OCI-LY3 (cell line): ENCODE results near the gene SUCNR1.

Source experiments
- H2AFZ ChIP-seq: fragments of 200-600, 300-600 bp; shearing (Covaris generic); 2 replicates; pipeline ENCODE4 v1.6.0; 2014; ENCODE audit warnings: antibody characterized with exemption, low read depth, low read length
- H3K27ac ChIP-seq: fragments of 200-600, 300-600 bp; sonication (generic); 2 replicates; pipeline ENCODE4 v1.5.1; 2014; ENCODE audit warnings: mild to moderate bottlenecking, low read length, moderate library complexity, mixed read lengths
- H3K27me3 ChIP-seq: fragments of 200-600, 300-600 bp; sonication (generic); 2 replicates; pipeline ENCODE4 v1.6.1; 2014; ENCODE audit warnings: low read depth, low read length, mixed read lengths
- H3K36me3 ChIP-seq: fragments of 200-600, 300-600 bp; sonication (generic); replicated peaks from 2 replicates; pipeline ENCODE3; 2014; ENCODE audit warnings: low read depth, low read length, mixed read lengths
- H3K4me1 ChIP-seq: fragments of 300-600, 200-600 bp; sonication (generic); 2 replicates; pipeline ENCODE4 v1.6.1; 2014; ENCODE audit warnings: low read length, mixed read lengths
- H3K4me2 ChIP-seq: fragments of 200-600, 300-600 bp; sonication (generic); 2 replicates; pipeline ENCODE4 v1.6.1; 2014; ENCODE audit warnings: low read length, mixed read lengths
- H3K4me3 ChIP-seq: fragments of 300-600, 200-600 bp; sonication (generic); 2 replicates; pipeline ENCODE4 v1.5.1; 2014; ENCODE audit warnings: antibody characterized with exemption, mild to moderate bottlenecking, low read length, moderate library complexity
- H3K79me2 ChIP-seq: fragments of 300-600, 200-600 bp; shearing (Covaris generic); 2 replicates; pipeline ENCODE4 v1.6.1; 2014; ENCODE audit warnings: mild to moderate bottlenecking, low read length, mixed read lengths
- H3K9ac ChIP-seq: fragments of 300-600, 200-600 bp; shearing (Covaris generic); 2 replicates; pipeline ENCODE4 v1.6.0; 2014; ENCODE audit warnings: mild to moderate bottlenecking, low read length, moderate library complexity
- H3K9me3 ChIP-seq: fragments of 200-600, 300-600 bp; shearing (Covaris generic); 2 replicates; pipeline ENCODE4 v1.6.1; 2014; ENCODE audit warnings: low read length, mixed read lengths; ENCODE audit not compliant: insufficient read depth
- H4K20me1 ChIP-seq: fragments of 200-600, 300-600 bp; sonication (generic); 2 replicates; pipeline ENCODE4 v1.6.1; 2016; ENCODE audit warnings: low read length, mixed read lengths; ENCODE audit not compliant: insufficient read depth
- EZH2phosphoT487 ChIP-seq: fragments of 200-600 bp; shearing (Covaris generic); IDR thresholded peaks from 2 replicates; pipeline ENCODE4 v1.6.1; 2018; ENCODE audit warnings: antibody characterized with exemption, mixed run types, low read depth
- TF ChIP-seq, protein P1 (sequence below): fragments of 200-600, 300-600 bp; sonication (generic); IDR thresholded peaks from 2 replicates; pipeline ENCODE4 v1.5.1; 2014; ENCODE audit warnings: antibody characterized with exemption, low read length, low read depth

SUCNR1 gene, protein sequence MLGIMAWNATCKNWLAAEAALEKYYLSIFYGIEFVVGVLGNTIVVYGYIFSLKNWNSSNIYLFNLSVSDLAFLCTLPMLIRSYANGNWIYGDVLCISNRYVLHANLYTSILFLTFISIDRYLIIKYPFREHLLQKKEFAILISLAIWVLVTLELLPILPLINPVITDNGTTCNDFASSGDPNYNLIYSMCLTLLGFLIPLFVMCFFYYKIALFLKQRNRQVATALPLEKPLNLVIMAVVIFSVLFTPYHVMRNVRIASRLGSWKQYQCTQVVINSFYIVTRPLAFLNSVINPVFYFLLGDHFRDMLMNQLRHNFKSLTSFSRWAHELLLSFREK

DNA sequence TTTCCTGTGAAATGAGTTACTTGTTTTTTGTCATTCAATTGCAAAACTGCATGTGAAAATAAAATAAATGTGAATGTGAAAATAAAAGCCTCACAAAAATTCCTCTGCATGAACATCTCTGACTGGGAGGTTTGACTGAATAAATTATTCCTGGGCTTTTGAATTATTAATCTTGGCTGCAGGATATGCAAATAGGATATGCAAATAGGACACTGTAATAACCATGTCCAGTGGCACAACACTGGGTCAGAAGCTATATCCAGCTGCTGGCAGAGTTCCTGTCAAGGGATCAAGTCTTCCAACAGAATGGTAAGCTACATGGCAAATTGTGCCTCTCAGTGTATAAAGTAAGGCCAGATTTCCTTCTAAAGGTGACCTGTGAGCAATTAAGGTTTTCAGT, at the start of gene SUCNR1:
TSS of gene SUCNR1 (plus strand) at position 246 of the 400 bp plus-strand sequence. CDS start 6,250 bp downstream, outside the sequence.
- H3K27me3 ChIP-seq, result no peaks in the 10 kb centered on the region
- H2AFZ ChIP-seq, result 0 out of 2 replicates have a peak within 1 kb of the TSS, but pooled peaks have one; percentile 32
- H3K9ac ChIP-seq, result 0 out of 2 replicates have a peak within 1 kb of the TSS, but pooled peaks have one; percentile 10
- H3K4me1 ChIP-seq, result peaks cover 43% of the 10 kb centered on the region
- H3K9me3 ChIP-seq, result no peaks in the 10 kb centered on the region
- no peaks in the 10 kb centered on the region for H3K79me2 ChIP-seq
- H3K36me3 ChIP-seq, result no peaks in the 10 kb centered on the region
- H3K4me3 ChIP-seq, result no peak within 1 kb of the TSS
- H4K20me1 ChIP-seq, result no peaks in the 10 kb centered on the region
- peak within 1 kb of the TSS; percentile 82 for H3K27ac ChIP-seq
- H3K4me2 ChIP-seq, result peak within 1 kb of the TSS; percentile 81
- TF ChIP-seq, protein P1, sequence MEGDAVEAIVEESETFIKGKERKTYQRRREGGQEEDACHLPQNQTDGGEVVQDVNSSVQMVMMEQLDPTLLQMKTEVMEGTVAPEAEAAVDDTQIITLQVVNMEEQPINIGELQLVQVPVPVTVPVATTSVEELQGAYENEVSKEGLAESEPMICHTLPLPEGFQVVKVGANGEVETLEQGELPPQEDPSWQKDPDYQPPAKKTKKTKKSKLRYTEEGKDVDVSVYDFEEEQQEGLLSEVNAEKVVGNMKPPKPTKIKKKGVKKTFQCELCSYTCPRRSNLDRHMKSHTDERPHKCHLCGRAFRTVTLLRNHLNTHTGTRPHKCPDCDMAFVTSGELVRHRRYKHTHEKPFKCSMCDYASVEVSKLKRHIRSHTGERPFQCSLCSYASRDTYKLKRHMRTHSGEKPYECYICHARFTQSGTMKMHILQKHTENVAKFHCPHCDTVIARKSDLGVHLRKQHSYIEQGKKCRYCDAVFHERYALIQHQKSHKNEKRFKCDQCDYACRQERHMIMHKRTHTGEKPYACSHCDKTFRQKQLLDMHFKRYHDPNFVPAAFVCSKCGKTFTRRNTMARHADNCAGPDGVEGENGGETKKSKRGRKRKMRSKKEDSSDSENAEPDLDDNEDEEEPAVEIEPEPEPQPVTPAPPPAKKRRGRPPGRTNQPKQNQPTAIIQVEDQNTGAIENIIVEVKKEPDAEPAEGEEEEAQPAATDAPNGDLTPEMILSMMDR, result no peak
- TF ChIP-seq EZH2phosphoT487, result no peak

DNA sequence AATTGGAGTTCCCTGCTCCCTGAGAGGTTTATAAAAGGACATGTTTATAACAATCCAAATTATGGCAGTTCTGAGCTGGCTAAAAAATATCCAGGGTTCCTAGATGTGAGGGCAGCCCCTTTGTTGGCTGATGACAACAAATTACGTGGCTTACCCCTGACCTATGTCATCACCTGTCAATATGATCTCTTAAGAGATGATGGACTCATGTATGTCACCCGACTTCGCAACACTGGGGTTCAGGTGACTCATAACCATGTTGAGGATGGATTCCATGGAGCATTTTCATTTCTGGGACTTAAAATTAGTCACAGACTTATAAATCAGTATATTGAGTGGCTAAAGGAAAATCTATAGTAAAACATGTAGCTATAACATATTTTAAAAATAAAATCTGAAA, 45.6 kb upstream of the SUCNR1 start:
- no peaks in the 10 kb centered on the region for H3K4me1 ChIP-seq
- no peaks in the 10 kb centered on the region for H3K36me3 ChIP-seq
- TF ChIP-seq, protein P1, result no peak
- no peak for TF ChIP-seq EZH2phosphoT487
- no peak overlapping the region for H2AFZ ChIP-seq
- H3K4me2 ChIP-seq, result no peak overlapping the region
- H3K27ac ChIP-seq, result no peak overlapping the region
- no peak overlapping the region for H3K9ac ChIP-seq
- H3K27me3 ChIP-seq, result no peaks in the 10 kb centered on the region; the same call in 1 of the 2 replicates
- H3K4me3 ChIP-seq, result no peak overlapping the region
- H3K79me2 ChIP-seq, result no peaks in the 10 kb centered on the region
- H4K20me1 ChIP-seq, result no peaks in the 10 kb centered on the region
- H3K9me3 ChIP-seq, result no peaks in the 10 kb centered on the region

DNA sequence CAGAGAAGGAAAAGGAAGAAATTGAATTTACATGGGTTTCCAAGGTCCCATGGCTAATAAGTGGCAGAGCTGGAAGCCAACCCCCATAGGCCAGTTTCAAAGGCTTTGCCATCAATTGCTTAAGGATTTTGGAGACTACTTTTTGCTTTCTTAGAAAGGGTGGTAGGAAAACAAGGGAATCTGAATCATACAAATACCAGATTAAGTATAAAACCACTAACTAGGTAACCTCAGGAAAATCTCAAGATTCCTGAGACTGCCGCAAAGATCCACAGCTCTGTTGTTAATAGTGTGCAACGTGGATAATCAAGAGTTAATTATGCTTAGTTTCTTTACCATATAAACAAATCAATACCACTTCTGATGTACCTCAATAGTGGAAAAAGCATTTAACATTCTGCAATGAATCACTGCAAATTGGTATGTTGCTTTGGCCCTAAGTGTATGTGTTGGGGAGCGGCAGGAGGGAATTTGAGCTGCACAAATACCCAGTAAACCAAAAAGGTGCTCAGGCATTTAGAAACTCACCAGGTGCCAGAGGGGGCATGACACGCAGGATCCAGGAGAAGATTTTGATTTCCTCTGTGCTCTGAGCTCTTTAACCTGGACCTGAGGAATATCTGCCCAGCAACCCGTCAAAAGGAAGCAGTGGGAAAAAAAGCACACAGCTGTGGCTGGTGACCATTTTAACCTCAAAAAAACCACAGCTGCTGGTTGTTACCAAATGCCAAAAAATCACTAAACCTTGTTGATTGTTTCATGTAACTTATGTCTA, 37.5 kb upstream of the SUCNR1 start:
- no peaks in the 10 kb centered on the region for H4K20me1 ChIP-seq
- H3K79me2 ChIP-seq, result no peaks in the 10 kb centered on the region
- H3K4me3 ChIP-seq, result no peak overlapping the region
- H3K9me3 ChIP-seq, result no peaks in the 10 kb centered on the region
- no peak overlapping the region for H3K4me2 ChIP-seq
- no peak overlapping the region for H3K27ac ChIP-seq
- no peak overlapping the region for H3K9ac ChIP-seq
- H3K4me1 ChIP-seq, result 0 out of 2 replicates have a peak, but pooled peaks cover 4% of the 10 kb centered on the region
- TF ChIP-seq, protein P1, result no peak
- H2AFZ ChIP-seq, result no peak overlapping the region
- no peaks in the 10 kb centered on the region for H3K36me3 ChIP-seq
- no peaks in the 10 kb centered on the region; the same call in 1 of the 2 replicates for H3K27me3 ChIP-seq

DNA sequence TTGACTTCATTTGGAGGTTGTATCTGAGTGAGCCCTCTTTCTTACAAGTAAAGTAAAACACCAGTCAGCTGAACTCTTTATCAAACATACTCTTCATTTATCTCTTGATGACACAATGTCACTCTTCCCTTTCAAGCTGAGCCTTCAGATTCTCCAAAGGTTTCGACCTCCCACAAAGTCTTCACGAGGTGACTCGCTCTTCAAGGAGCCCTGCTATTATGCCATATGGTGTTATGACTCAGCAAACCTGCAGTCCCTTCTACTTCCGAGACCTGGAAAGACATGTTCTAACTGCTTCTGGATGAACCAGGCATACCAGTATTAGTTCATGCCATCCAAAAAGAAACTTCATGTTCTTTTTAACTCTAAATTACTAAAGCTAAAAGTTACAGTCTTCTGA, 36.4 kb upstream of the SUCNR1 start:
- Histone ChIP-seq H3K4me3 (no peak overlapping the region), H3K9me3 (no peaks in the 10 kb centered on the region), H2AFZ (0 out of 2 replicates have a peak overlapping the region, but pooled peaks have one; percentile 11), H3K79me2 (no peaks in the 10 kb centered on the region), H3K4me2 (no peak overlapping the region), H3K36me3 (no peaks in the 10 kb centered on the region), H3K9ac (no peak overlapping the region), H3K4me1 (0 out of 2 replicates have a peak, but pooled peaks cover 4% of the 10 kb centered on the region), H4K20me1 (no peaks in the 10 kb centered on the region), H3K27ac (no peak overlapping the region), H3K27me3 (no peaks in the 10 kb centered on the region; the same call in 1 of the 2 replicates)
- TF ChIP-seq EZH2phosphoT487, result no peak
- TF ChIP-seq, protein P1, result no peak
